A549 (cell line): ENCODE data around the gene RPL29.

Experiments used
- EHMT2 ChIP-seq: fragments of 200-600 bp; sonication (generic); IDR thresholded peaks from 2 replicates; pipeline ENCODE4 v1.6.1; 2016; ENCODE audit warnings: antibody characterized with exemption, low read depth, mild to moderate bottlenecking, moderate library complexity
- HMGXB4 ChIP-seq: fragments of 250-450 bp; sonication (Bioruptor Pico); IDR thresholded peaks from 2 replicates; pipeline ENCODE4 v1.5.0; 2021; ENCODE audit warnings: mild to moderate bottlenecking, moderate library complexity, borderline replicate concordance
- MYC ChIP-seq: IDR thresholded peaks from 2 replicates; pipeline ENCODE4 v1.6.1; 2012; ENCODE audit warnings: mild to moderate bottlenecking, inconsistent platforms, low read length, improper control_type of control experiment, borderline replicate concordance

- TF ChIP-seq HMGXB4 (CRISPR knock-in tag) (no peak), EHMT2 (no peak), MYC (no peak)
These were observed 25.1 kb upstream of the RPL29 start for GRCh38 chr3:52020796-52021195.
